Measurements from ENCODE around the gene DYNC2I2. TPM values are rescaled to one million over a fixed set of nuclear protein-coding genes. Genes with fewer than 3 reads are reported as not detected.

The DYNC2I2 gene
- total and polyA plus RNA-seq, 2 donors (not counting 3 experiments of a cell fraction or from before 2014, with no cell fraction given) = 73.6 to 82.6 TPM

DNA sequence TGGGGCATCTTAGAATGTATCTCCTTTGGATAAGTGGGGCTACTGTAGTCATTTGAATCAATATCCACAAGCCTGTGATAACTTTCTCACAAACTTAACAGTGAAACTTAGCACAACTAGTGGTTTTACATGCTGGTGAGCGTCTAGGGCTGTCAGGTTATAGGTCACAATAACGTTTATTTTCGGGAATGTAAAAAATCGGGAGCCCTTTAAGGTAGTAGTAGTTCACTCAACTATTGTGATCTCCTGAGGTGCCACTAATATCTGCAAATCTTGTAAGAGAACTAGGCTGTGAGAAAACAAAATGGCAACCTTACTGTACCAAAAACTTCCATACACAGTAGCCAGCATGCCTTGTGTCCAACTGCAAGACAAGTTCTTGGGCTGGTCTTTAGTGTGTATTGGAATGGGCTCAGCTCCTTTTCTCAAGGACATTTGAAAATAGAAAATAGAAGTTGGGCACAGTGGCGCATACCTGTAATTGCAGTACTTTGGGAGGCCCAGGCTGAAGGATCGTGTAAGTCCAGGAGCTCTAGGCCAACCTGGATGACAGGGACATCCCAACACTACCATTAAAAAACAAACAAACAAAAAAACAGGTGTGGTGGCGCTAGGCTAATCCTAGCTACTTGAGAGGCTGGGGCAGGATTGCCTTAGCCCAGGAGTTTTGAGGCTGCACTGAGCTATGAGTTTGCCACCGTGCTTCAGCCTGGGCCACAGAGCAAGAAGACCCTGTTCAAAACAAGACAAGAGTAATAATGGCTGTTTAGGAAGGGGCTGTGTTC, 40.5 kb upstream of the DYNC2I2 start:
- Histone ChIP-seq H3K4me2 (ENCODE audit: insufficient read depth, low read length) (no peak overlapping the region), H3K27me3 (ENCODE audit: control insufficient read depth in 2 of 2, insufficient read depth in 2 of 2, low read length in 2 of 2) (no peaks in the 10 kb centered on the region), H3K4me3 (replicated peaks in 1 of 3; ENCODE audit: insufficient read depth in 1 of 3, low read depth in 1 of 3, low read length in 3 of 3) (no peak overlapping the region), H3K79me2 (ENCODE audit: control insufficient read depth, insufficient read depth, low read length) (peaks cover 23% of the 10 kb centered on the region), H3K9me3 (replicated peaks; ENCODE audit: control insufficient read depth, insufficient read depth, low read length) (no peaks in the 10 kb centered on the region), H3K9me1 (replicated peaks; ENCODE audit: control insufficient read depth, extremely low read depth, insufficient read depth, low read length) (no peaks in the 10 kb centered on the region), H3K27ac (ENCODE audit: insufficient read depth, low read depth, low read length) (no peak overlapping the region), H3K4me1 (ENCODE audit: control insufficient read depth, extremely low read depth, insufficient read depth, low read length) (peaks cover 6% of the 10 kb centered on the region), H3K9ac (replicated peaks; ENCODE audit: extremely low read depth, insufficient read depth, low read length) (no peak overlapping the region), H3K36me3 (ENCODE audit: control insufficient read depth in 2 of 2, extremely low read depth in 1 of 2, insufficient read depth in 2 of 2, low read length in 2 of 2) (peaks cover 16 to 28% of the 10 kb centered on the region in 2 experiments), H2AFZ (ENCODE audit: low read depth, low read length) (no peak overlapping the region), H4K20me1 (replicated peaks; ENCODE audit: control insufficient read depth, extremely low read depth, insufficient read depth, low read length) (no peaks in the 10 kb centered on the region)
- CTCF ChIA-PET = interaction anchor here (0.9 to 1.2 kb wide), 3 partner anchors 13 to 64 kb away, joined by 3 read pairs; no protein-coding TSS in a partner anchor
- intact Hi-C loops (cut with micrococcal nuclease) = no loop called here
- FAIRE-seq (no peak), DNase-seq (ENCODE audit: low read depth, low spot score) (no peak)
- TF ChIP-seq POLR2AphosphoS5 (IDR thresholded peaks at IDR 0.05; ENCODE audit: insufficient read depth, low read depth, low read length) (no peak), POLR2A (IDR thresholded peaks at IDR 0.05; ENCODE audit: low read depth, low read length) (peak; percentile 58), JUN (IDR thresholded peaks at IDR 0.05; ENCODE audit: borderline replicate concordance, insufficient read depth, insufficient read length, low read depth) (no peak), MYC (IDR thresholded peaks at IDR 0.05; ENCODE audit: low read depth, low read length) (no peak)
- TF ChIP-seq, protein P1, sequence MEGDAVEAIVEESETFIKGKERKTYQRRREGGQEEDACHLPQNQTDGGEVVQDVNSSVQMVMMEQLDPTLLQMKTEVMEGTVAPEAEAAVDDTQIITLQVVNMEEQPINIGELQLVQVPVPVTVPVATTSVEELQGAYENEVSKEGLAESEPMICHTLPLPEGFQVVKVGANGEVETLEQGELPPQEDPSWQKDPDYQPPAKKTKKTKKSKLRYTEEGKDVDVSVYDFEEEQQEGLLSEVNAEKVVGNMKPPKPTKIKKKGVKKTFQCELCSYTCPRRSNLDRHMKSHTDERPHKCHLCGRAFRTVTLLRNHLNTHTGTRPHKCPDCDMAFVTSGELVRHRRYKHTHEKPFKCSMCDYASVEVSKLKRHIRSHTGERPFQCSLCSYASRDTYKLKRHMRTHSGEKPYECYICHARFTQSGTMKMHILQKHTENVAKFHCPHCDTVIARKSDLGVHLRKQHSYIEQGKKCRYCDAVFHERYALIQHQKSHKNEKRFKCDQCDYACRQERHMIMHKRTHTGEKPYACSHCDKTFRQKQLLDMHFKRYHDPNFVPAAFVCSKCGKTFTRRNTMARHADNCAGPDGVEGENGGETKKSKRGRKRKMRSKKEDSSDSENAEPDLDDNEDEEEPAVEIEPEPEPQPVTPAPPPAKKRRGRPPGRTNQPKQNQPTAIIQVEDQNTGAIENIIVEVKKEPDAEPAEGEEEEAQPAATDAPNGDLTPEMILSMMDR (IDR thresholded peaks at IDR 0.05; ENCODE audit: extremely low read depth in 1 of 2, insufficient read depth in 1 of 2, low read depth in 1 of 2, low read length in 2 of 2) = no peak
- BruUV-seq (replicated peaks) = no TSS peak
- dilution Hi-C loops (cut with MboI; ENCODE audit: extremely low pct_ligation_motif_present, low sequenced_read_pairs) = no loop called here
- POLR2A ChIA-PET = no interaction called here

Measured in endothelial cell of umbilical vein (primary cell).